ENCODE data around the gene KCNT1.

The KCNT1 gene

GRCh38 chr9:135699440-135699839 is 2.5 kb upstream of the KCNT1 start, which contains the start of gene SOHLH1:
Gene SOHLH1 (minus strand): TSS chr9:135699481. CDS start chr9:135699467, 14 bp downstream.
- DNase-seq (ENCODE audit: low read depth), result no peak

GRCh38 chr9:135700525-135700924 is 1.5 kb upstream of the KCNT1 start:
- no peak for DNase-seq (ENCODE audit: low read depth)

DNA sequence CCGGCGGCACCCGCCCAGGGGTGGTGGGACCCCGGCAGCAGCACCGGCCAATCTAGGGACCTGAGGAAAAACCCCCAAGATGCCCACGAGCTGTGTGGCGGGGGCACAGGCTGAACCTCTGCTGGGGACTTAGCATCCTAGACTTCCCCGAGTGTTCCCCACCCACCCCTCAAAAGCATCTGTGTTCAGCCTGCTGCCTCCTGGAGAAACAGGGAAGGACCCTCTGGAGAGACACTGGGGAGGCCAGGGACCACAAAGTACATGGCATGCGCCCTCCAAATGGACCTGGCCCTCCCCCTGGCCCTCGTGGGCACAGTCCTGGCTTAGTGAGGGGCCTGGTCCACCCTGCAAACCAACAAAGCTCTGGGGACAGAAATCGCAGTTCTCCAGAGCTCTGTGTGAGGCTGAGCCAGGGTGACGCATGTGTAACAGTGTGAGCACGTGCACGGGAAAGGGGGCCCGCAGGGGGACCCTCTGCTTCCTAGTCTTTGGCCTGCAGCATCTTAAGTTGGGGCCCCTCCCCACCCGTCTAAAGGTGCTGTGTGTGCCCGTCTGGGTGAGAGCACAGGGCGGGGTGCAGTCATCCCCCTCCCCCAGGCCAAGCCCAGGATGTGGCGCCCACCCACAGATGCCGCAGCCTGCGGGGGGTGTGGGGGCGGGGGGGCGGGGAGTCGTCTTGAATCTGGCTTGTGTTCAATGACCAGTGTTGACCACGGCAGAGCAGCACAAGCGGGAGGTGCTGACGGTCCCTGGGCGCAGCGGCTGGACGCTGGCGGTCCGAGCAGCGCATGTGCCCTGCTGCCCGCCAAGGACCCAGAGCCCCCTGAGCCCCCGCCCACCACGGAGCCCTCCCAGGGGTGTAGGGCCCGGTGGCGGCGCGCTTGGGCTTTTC is 672 bp upstream of the KCNT1 start:
- no peak for DNase-seq (ENCODE audit: low read depth)

DNA sequence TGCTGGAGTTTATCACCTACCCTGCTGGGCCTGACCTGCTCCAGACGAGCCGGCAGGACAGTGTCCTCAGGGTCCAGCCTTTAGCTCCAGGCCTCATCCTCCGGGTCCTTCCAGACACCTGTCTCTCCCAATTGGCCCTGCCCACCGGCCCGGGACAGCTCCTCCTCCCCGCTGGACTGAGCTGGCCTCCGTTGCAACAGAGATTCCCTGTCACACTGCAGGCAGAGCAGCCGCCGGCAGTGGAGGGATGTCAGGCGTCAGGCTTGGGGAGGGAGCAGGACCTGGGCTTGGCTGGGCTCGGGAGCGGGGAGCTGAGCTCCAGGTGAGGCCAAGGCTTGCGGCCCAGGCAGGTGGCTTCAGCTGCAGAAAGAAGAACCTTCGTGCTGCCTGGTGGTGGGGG is 1.7 kb downstream of the KCNT1 start:
- DNase-seq (ENCODE audit: low read depth), result no peak

DNA sequence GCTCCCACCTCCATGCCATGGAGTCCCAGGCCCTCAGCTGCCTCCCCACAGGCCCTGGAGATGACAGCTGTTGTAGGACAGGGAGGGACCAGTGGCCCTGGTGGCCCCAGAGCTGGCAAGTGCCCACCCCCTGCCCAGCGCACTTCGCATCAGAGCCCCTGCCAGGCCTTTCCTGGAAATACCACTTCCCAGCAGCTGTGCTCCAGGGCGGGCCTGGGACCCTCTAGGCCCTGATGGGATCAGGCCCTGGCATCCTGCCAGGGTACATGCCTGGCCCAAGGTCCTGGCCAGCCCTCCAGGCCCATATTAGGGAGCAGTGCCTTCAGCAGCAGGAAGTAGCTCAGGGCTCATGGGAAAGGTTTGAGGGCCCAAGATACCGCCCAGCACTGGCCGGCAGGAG is 2.5 kb downstream of the KCNT1 start:
- peak; percentile 5 for DNase-seq (ENCODE audit: low read depth)

GRCh38 chr9:135705376-135705775 is 3.4 kb downstream of the KCNT1 start:
- no peak for DNase-seq (ENCODE audit: low read depth)

DNA sequence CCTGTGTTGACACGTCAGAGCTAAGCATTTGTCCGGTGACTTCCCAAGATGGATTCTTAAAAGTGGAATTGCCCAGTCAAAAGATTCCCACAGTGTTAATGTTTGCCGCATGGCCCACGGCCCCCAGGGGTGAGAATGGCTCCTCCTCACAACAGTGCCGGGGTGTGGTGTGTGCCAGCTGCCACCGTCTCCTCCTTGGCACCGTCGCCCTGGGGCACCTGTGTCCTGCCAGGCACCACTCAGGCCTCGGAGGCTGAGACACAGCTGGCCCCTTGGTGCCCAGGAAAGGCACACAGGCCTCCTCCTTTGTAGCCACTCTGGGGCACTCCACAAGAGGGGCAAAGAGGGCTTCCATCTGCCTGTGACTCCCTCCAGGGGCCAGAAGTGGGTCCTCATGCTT is 4.3 kb downstream of the KCNT1 start:
- DNase-seq (ENCODE audit: low read depth), result no peak

DNA sequence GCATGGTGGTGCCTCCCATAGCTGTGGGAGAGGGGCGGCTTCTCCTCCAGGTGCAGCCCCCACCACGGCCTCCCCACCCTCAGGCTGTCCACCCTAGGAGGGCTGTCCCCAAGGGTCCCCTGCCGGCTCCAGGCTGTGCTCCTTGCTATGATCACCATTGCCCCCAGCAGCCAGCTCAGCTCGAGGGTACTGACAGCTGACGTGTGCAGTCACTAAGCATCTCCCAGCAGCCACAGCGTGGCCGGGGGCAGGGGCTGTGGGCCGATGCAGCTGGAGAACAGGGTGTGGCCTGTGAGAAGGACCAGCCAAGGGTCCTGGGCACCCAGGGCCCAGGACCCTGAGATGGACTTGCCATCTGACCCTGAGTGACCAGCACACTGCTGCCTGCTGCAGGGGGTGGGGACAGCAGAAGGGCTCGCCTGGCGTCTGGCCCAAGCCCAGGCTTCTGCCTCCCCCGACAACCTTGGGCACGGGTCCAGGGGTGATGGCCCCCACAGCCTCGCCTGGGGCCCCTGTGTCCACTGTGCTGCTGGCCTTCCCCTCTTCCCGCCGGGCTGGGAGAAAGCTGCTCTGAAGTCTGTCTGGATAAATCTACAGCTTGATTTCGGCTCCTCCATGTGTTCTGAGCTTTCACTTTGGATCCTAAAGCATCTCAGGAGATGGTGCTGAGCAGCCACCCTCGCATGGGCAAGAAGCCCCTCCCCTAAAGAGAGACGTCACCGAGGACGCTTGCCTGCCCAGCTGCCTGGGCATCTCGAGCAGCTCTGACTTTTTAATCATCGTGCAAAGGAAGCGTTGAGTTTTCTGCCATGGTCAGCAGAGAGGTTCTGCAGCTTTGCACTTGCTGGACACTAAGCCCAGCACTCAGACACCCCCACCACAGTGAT is 5.5 kb downstream of the KCNT1 start:
- no peak for DNase-seq (ENCODE audit: low read depth)

- DNase-seq (ENCODE audit: low read depth), result no peak
Observed at GRCh38 chr9:135708164-135708563, 6.2 kb downstream of the KCNT1 start.

DNA sequence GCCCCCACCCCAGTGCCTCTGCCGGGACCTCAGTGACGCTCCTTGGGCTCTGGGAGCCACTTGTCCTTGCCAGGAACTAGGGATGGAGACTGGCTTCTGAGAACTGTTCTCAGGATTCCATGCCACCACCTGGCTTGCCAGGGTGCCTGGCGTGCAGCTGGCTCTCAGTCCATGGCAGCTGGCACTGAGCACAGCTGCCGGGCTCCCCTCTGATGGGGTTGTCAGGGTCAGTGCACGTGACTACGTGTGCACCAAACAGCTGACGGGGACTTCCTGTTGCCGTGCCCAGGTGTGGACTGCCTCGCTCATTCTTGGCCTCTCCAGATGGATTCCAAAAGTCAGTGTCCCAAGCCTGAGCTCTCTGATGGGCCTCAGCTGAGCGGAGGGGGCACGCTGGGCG is 9.4 kb downstream of the KCNT1 start:
- no peak for DNase-seq (ENCODE audit: low read depth)

GRCh38 chr9:135711881-135712280 is 9.9 kb downstream of the KCNT1 start:
- no peak for DNase-seq (ENCODE audit: low read depth)

DNA sequence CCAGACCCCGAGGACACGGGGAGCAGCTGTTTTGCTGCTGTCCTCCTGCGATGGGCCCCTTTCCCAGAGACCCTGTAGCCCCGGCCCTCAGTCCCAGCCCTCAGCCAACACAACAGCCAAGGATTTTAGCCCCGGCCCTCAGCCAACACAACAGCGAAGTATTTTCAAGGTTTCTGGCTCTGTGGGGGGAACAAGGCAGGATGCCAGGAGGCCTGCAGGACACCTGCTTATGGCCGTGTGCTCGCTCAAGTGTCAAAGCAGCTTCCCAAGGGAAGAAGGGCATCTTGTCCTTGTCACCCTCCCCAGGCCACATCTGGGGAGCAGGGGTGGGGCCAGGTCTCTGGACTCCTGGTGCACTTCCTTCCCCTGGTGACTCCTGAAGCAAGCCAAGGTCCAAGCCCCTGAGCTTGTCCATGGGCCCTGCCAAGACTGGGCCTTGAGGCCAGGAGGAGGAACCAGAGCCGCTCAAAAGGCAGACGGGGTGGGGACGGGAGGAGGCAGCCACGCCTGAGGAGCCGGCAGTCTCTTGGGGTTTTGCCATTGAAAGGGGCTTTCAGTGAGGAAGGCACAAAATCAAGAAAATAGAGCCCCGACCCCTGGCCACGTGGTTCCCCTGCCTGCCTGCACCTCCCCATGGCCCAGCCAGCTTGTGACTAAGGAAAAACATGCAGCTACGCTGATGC is 10.8 kb downstream of the KCNT1 start:
- DNase-seq (ENCODE audit: low read depth), result no peak

DNA sequence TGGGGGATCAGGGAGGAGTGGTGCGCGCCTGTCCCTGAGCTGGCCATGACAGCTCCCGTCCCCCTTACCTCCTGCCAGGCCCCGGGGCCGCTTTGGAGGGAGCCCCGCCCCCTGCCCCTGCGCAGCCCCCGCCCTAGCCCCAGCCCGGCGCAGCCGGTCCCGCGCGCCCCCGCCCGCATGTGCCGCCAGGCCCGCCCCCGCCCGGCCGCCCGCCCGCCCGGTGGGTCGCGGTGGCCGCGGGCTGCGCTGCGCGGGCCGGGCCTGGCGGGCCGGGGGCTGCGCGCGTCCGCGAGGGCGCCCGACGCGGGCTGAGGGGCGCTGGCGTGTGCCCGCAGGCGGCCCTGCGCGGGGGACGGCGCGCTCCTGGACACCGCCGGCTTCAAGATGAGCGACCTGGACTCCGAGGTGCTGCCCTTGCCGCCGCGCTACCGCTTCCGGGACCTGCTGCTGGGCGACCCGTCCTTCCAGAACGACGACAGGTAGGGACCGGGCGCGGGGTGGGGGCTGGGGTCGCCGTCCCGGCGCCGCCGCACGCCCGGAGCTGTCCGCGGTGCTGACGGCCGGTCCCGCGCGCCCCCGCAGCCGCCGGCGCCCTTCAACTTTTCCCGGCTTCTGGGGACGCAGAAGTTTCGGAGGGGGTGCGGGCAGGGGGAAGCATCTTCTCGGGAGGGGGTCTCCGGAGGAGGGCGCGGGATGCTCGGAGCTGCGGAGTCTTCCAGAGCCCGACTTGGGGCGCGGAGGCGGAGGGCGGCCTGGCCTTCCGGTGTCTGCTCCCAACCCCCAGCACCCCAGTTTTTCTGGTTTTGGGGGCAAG is 12.5 kb downstream of the KCNT1 start:
- no peak for DNase-seq (ENCODE audit: low read depth)

- DNase-seq (ENCODE audit: low read depth), result no peak
Observed at GRCh38 chr9:135715056-135715595, 13.1 kb downstream of the KCNT1 start.

DNA sequence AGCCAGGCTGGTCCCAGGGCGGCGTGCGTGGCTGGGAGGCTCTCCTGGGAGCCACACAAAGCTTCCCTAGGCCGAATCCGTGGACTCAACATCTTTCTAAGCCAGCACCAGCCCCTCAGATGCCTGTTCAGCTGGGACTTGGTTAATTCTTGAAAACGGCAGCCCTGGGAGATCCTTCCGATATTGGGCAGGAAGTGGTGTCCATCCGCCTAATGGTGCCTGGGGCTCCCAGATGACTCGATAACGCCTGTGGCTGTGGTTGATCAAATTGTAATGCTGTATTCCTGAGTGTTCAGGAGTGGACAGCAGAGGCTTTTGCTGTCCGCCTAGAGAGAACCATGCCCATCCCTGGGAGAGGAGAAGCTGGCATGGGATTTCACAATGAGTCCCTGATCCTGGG is 14.1 kb downstream of the KCNT1 start:
- DNase-seq (ENCODE audit: low read depth), result no peak

- no peak for DNase-seq (ENCODE audit: low read depth)
Observed at GRCh38 chr9:135717410-135717809, 15.4 kb downstream of the KCNT1 start.

DNA sequence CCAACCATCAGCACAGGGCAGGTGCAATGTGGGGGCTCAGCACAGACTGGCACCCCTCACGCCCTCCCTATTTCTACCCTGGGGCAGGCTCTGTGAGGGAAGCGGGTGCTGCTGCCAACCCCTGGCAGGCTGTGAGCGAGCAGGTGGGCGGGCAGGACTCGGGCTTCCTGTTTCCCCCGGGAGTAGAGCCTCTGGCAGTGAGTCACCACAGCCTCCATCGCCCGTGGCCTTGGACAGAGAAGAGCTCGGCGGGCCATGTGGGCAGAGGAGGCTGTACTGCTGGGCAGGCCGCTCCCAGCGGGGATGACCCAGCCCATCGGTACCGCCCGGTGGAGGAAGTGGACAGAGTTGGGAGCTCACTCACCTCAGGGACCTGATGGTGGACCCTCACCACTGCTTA is 16.6 kb downstream of the KCNT1 start:
- DNase-seq (ENCODE audit: low read depth), result no peak

DNA sequence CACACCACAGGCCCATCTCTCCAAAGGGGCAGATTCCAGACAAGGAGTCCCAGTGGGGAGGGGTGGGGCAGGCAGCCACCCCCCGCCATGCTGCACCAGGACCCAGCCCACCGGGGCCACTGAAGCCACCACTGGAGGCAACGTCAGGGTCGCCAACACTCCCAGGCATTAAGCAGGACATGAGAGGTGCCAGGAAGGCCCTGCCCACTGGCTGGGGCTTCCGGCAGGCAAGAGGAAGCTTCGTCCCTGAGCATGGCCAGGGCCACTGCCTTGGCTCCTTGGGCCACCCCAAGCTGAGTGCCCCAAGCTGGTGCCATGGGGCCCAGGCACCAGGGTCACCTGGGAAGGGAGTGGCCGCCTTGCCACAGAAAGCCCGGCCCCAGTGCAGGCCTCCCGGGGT is 17.5 kb downstream of the KCNT1 start:
- no peak for DNase-seq (ENCODE audit: low read depth)

- no peak for DNase-seq (ENCODE audit: low read depth)
Observed at GRCh38 chr9:135722365-135722764, 20.4 kb downstream of the KCNT1 start.

DNA sequence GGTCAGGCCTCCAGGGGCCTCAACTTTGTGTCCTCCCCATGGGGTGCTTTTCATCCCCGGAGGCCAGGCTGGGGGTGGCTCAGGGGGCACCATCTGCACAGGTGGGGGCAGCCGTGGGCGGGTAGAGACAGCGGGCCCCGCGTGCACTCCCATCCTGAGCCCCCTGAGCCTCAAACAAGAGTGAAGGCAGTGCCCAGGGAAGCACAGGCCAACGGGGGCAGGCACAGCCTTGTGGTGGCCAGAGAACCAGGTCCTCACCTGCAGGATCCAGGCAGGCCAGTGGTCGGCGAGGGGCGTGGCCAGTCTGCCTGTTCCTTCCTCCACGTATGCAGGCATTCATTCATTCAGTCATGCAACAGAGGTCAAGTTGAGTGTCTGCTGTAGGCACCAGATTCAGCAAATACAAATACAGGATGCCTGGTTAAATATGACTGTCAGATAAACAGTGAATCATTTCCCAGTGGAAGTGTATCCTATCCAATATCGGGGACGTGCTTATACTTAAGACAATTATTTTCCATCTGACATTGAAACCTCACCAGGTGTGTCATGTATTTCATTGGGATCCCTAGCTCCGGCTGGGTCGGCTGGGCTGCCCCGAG is 22.3 kb downstream of the KCNT1 start:
- DNase-seq (ENCODE audit: low read depth), result no peak
